Fibroblast of lung (primary cell): ENCODE results near the gene RAD51AP1.

ENCODE experiments used
- CTCF ChIP-seq, 2 donors: IDR thresholded peaks in 1 of 2; conservative IDR thresholded peaks in 1 of 2; 1 replicate in 1 of 2; 2 replicates in 1 of 2; pipeline ENCODE4 v1.5.1; 2011 to 2012; ENCODE audit warnings: low read length in 2 of 2, control low read depth in 1 of 2, inconsistent platforms in 1 of 2, low read depth in 1 of 2, mild to moderate bottlenecking in 1 of 2
- EZH2 ChIP-seq: IDR thresholded peaks from 2 replicates; pipeline ENCODE4 v1.5.1; 2012; ENCODE audit warnings: low read length, control low read depth, mild to moderate bottlenecking; ENCODE audit errors: missing control alignments

DNA sequence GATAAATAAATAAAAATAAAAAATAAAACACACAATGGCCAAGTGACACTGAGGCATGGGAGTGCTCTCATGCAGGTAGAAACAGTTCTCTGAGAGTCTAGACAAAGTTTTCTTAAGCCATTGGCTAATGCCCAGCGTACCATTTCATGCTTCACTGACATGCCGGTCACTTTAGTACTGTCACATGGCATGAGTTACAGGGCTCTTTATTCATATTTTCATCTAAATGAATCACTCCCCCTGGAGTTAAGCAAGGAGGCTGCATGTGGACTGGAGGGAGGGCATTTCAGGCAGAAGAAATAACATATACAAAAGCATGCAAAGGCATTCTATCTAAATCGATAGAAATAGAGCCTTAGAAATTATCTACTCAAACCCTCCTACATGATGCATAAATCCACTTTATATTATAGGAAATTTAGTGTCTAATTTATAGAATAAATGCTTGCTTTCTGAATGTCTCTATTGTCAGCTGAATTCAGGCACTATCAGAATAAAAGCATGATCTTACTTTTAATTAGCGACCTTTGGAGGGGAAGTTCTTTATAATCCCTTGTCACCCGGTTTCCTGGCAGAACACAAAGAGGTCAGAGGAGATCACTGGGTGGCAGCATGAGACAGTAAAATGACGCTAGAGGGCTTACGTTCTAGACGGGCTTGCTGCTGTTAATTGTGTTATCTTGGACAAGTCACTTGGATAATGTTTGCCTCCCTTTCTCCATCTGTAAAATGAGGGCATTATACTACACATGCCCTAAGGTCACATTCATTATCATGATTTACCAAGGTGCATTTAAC lies 40.8 kb downstream of the RAD51AP1 start:
- TF ChIP-seq CTCF (conservative IDR thresholded peaks at IDR 0.05 in 1 of 2, IDR thresholded peaks at IDR 0.05 in 1 of 2; ENCODE audit: low read depth in 1 of 2, low read length in 2 of 2) (peak; percentile 29 to 35), EZH2 (no peak)
